Calu3 (cell line): ENCODE measurements around the gene CNTN5. TPM values are rescaled to one million over a fixed set of nuclear protein-coding genes. Genes with fewer than 3 reads are reported as not detected.

ENCODE experiments used
- BruUV-seq: library from RNA; stranded (reverse); fragments of 400-500 nt; replicated peaks from 2 replicates; lab custom pipeline; 2021; lab: Mats Ljungman, UMichigan
- CTCF ChIA-PET: fragments of 300-600 bp; sonication (Branson Sonifier 250); formaldehyde crosslinking; loops from one replicate; lab custom pipeline; 2022; ENCODE audit warnings: antibody characterized with exemption; lab: Charles Lee
- DNase-seq: peaks from one replicate; pipeline ENCODE4 v3.0.0; 2022
- H3K27ac Mint-ChIP-seq: one replicate; pipeline ENCODE4 v1.8.0; 2022; ENCODE audit warnings: mixed read lengths; ENCODE audit not compliant: unreplicated experiment
- H3K27me3 Mint-ChIP-seq: one replicate; pipeline ENCODE4 v1.8.0; 2022; ENCODE audit warnings: mixed read lengths; ENCODE audit not compliant: unreplicated experiment
- H3K36me3 Mint-ChIP-seq: one replicate; pipeline ENCODE4 v1.8.0; 2022; ENCODE audit warnings: mild to moderate bottlenecking, moderate library complexity, mixed read lengths; ENCODE audit not compliant: insufficient read depth, unreplicated experiment
- H3K4me1 Mint-ChIP-seq: one replicate; pipeline ENCODE4 v1.8.0; 2022; ENCODE audit warnings: mild to moderate bottlenecking, low read depth, mixed read lengths; ENCODE audit not compliant: unreplicated experiment
- H3K4me3 Mint-ChIP-seq: one replicate; pipeline ENCODE4 v1.8.0; 2022; ENCODE audit warnings: mild to moderate bottlenecking, low read depth, moderate library complexity, mixed read lengths; ENCODE audit not compliant: unreplicated experiment
- H3K9me3 Mint-ChIP-seq: one replicate; pipeline ENCODE4 v1.8.0; 2022; ENCODE audit warnings: low read depth, mixed read lengths; ENCODE audit not compliant: unreplicated experiment
- CTCF ChIP-seq: fragments of 200-600 bp; IDR thresholded peaks from one replicate; pipeline ENCODE4 v1.8.0; 2022; ENCODE audit warnings: antibody characterized with exemption; ENCODE audit not compliant: unreplicated experiment
- intact Hi-C: fragments of 100-400 bp; cut with micrococcal nuclease; formaldehyde crosslinking; loops from one replicate; pipeline ENCODE4 v1.10.0; 2022; ENCODE audit not compliant: unreplicated experiment
- total RNA-seq: library from RNA; stranded (reverse); gene quantifications from 2 replicates; pipeline ENCODE4 v1.2.3, GENCODE V29; 2022

The CNTN5 gene
- total RNA-seq, 1 experiment from 2014 or later: not detected

GRCh38 chr11:99687320-99687719 lies 666.6 kb downstream of the CNTN5 start:
- BruUV-seq: no TSS peak
- TF ChIP-seq CTCF: no peak
- Mint-ChIP-seq H3K36me3 (no peaks in the 10 kb centered on the region), H3K27me3 (no peaks in the 10 kb centered on the region), H3K4me1 (no peaks in the 10 kb centered on the region), H3K4me3 (no peak overlapping the region), H3K9me3 (peaks cover 6% of the 10 kb centered on the region), H3K27ac (no peak overlapping the region)
- intact Hi-C loops: no loop called here
- no peak for DNase-seq
- CTCF ChIA-PET: no interaction called here

- BruUV-seq: no TSS peak
- TF ChIP-seq CTCF: no peak
- H3K36me3 Mint-ChIP-seq: peaks cover 5% of the 10 kb centered on the region
- H3K4me1 Mint-ChIP-seq: peaks cover 16% of the 10 kb centered on the region
- CTCF ChIA-PET: interaction anchor here (0.7 kb wide), 1 partner anchor 15 kb away, joined by 3 read pairs; no protein-coding TSS in a partner anchor
- H3K4me3 Mint-ChIP-seq: peak overlapping the region; percentile 70
- intact Hi-C loops: no loop called here
- H3K27ac Mint-ChIP-seq: peak overlapping the region; percentile 87
- peak; percentile 8 for DNase-seq
- H3K9me3 Mint-ChIP-seq: peaks cover 6% of the 10 kb centered on the region
- no peaks in the 10 kb centered on the region for H3K27me3 Mint-ChIP-seq
Observed at GRCh38 chr11:99693941-99694492, 673.3 kb downstream of the CNTN5 start.

GRCh38 chr11:99695106-99695505 lies 674.4 kb downstream of the CNTN5 start:
- Mint-ChIP-seq H3K27me3 (no peaks in the 10 kb centered on the region), H3K36me3 (peaks cover 5% of the 10 kb centered on the region), H3K27ac (no peak overlapping the region), H3K4me1 (peaks cover 16% of the 10 kb centered on the region), H3K4me3 (no peak overlapping the region), H3K9me3 (peaks cover 6% of the 10 kb centered on the region)
- no TSS peak for BruUV-seq
- intact Hi-C loops: no loop called here
- TF ChIP-seq CTCF: no peak
- DNase-seq: no peak
- CTCF ChIA-PET: interaction anchor here (0.6 kb wide), 1 partner anchor 1898 kb away, joined by 3 read pairs; no protein-coding TSS in a partner anchor

- Mint-ChIP-seq H3K4me1 (peaks cover 9% of the 10 kb centered on the region), H3K9me3 (no peaks in the 10 kb centered on the region), H3K4me3 (no peak overlapping the region), H3K27me3 (no peaks in the 10 kb centered on the region), H3K27ac (no peak overlapping the region), H3K36me3 (no peaks in the 10 kb centered on the region)
- intact Hi-C loops: no loop called here
- CTCF ChIA-PET: no interaction called here
- no TSS peak for BruUV-seq
- no peak for TF ChIP-seq CTCF
- no peak for DNase-seq
Observed at GRCh38 chr11:99706848-99707247, 686.1 kb downstream of the CNTN5 start.
